ENCODE results near the gene KCNH2. TPM values are rescaled to one million over a fixed set of nuclear protein-coding genes. Genes with fewer than 3 reads are reported as not detected.

KCNH2 gene
- total and polyA plus RNA-seq, 2 of the 13 experiments (the other 11 are each of a cell fraction or from before 2014, with no cell fraction given): 0.09 to 0.11 TPM

- TF ChIP-seq ZNF646 (CRISPR knock-in tag; IDR thresholded peaks at IDR 0.05) (no peak), POLR2G (IDR thresholded peaks at IDR 0.05; ENCODE audit: low read depth, low read length) (peak; percentile 57; the same call in 1 of the 2 replicates), ONECUT2 (CRISPR knock-in tag; IDR thresholded peaks at IDR 0.05) (no peak), ZBTB39 (CRISPR knock-in tag; IDR thresholded peaks at IDR 0.05) (no peak), TAF1 (CRISPR knock-in tag; IDR thresholded peaks at IDR 0.05) (peak; percentile 18; the same call in 1 of the 2 replicates), KDM5B (CRISPR knock-in tag; IDR thresholded peaks at IDR 0.05; ENCODE audit: borderline replicate concordance) (peak; percentile 29; the same call in 1 of the 2 replicates), SNAI1 (CRISPR knock-in tag; IDR thresholded peaks at IDR 0.05; ENCODE audit: borderline replicate concordance) (no peak), HNF1B (CRISPR knock-in tag; IDR thresholded peaks at IDR 0.05) (peak; percentile 42; the same call in 1 of the 2 replicates), SRSF4 (IDR thresholded peaks at IDR 0.05; ENCODE audit: low read depth, low read length, poor library complexity, severe bottlenecking) (no peak), CSRNP1 (CRISPR knock-in tag; IDR thresholded peaks at IDR 0.05) (no peak), ZNF770 (CRISPR knock-in tag; IDR thresholded peaks at IDR 0.05) (no peak), HNRNPK (IDR thresholded peaks at IDR 0.05; ENCODE audit: low read depth, low read length, poor library complexity, severe bottlenecking) (no peak), ZNF598 (CRISPR knock-in tag; IDR thresholded peaks at IDR 0.05; ENCODE audit: borderline replicate concordance) (peak; percentile 38; the same call in 1 of the 2 replicates), MTA3 (CRISPR knock-in tag; IDR thresholded peaks at IDR 0.05) (no peak)
These were observed 34.0 kb upstream of the KCNH2 start (continued) for GRCh38 chr7:151012031-151012692.

Data from HepG2 (cell line).